Activated naive CD4-positive, alpha-beta T cell treated with anti-CD3 and anti-CD28 coated beads, Interleukin-2, amount 10 ng/mL, durations not matched to agents 7 days and 5 days (primary cell): ENCODE measurements around the gene ARL1.
"Not testable (repeated sequence)": the region's sequence is repeated elsewhere in the genome, so short reads cannot be mapped to it uniquely, and the experiment has no call there.

Experiments used
- CTCF ChIA-PET: fragments of 350-600 bp; sonication (Branson Sonifier 250); formaldehyde crosslinking; loops from one replicate; lab custom pipeline; 2021; ENCODE audit warnings: antibody characterized with exemption; lab: Charles Lee
- DNase-seq: peaks from one replicate; pipeline ENCODE4 v3.0.0-alpha.2; 2020
- H3K27ac Mint-ChIP-seq: one replicate; pipeline ENCODE4 v1.8.0; 2021; ENCODE audit warnings: mild to moderate bottlenecking, moderate library complexity, mixed read lengths
- H3K27me3 Mint-ChIP-seq: one replicate; pipeline ENCODE4 v1.8.0; 2021; ENCODE audit warnings: mild to moderate bottlenecking, mixed read lengths
- H3K36me3 Mint-ChIP-seq: one replicate; pipeline ENCODE4 v1.8.0; 2021; ENCODE audit warnings: mixed read lengths
- H3K4me1 Mint-ChIP-seq: one replicate; pipeline ENCODE4 v1.8.0; 2021; ENCODE audit warnings: mixed read lengths
- H3K4me3 Mint-ChIP-seq: one replicate; pipeline ENCODE4 v1.8.0; 2021; ENCODE audit warnings: mild to moderate bottlenecking, moderate library complexity, mixed read lengths
- H3K9me3 Mint-ChIP-seq: one replicate; pipeline ENCODE4 v1.8.0; 2021; ENCODE audit warnings: mixed read lengths

Gene ARL1

GRCh38 chr12:101407436-101408345 is at the start of gene ARL1:
ARL1 (minus strand) TSS chr12:101407772; CDS start chr12:101407645, 127 bp downstream.
- H3K9me3 Mint-ChIP-seq: no peaks in the 10 kb centered on the region
- H3K27me3 Mint-ChIP-seq: peaks cover 12% of the 10 kb centered on the region
- H3K27ac Mint-ChIP-seq: peak within 1 kb of the TSS; percentile 91
- peak within 1 kb of the TSS; percentile 97 for H3K4me3 Mint-ChIP-seq
- H3K36me3 Mint-ChIP-seq: peaks cover 6% of the 10 kb centered on the region
- CTCF ChIA-PET: interaction anchor here (0.6 to 1.1 kb wide), 2 partner anchors 337 to 366 kb away, joined by 3 read pairs; no protein-coding TSS in a partner anchor
- DNase-seq: peak; percentile 75
- H3K4me1 Mint-ChIP-seq: peaks cover 24% of the 10 kb centered on the region

GRCh38 chr12:101455685-101456084 is 48.1 kb upstream of the ARL1 start:
- H3K9me3 Mint-ChIP-seq: peaks cover 9% of the 10 kb centered on the region
- H3K36me3 Mint-ChIP-seq: peaks cover 7% of the 10 kb centered on the region
- H3K4me3 Mint-ChIP-seq: peak overlapping the region; percentile 22
- peaks cover 14% of the 10 kb centered on the region for H3K4me1 Mint-ChIP-seq
- H3K27me3 Mint-ChIP-seq: no peaks in the 10 kb centered on the region
- DNase-seq: peak; percentile 52
- peak overlapping the region; percentile 52 for H3K27ac Mint-ChIP-seq
- CTCF ChIA-PET: no interaction called here

- CTCF ChIA-PET: no interaction called here
Measured at GRCh38 chr12:101441461-101442224, 34.1 kb upstream of the ARL1 start.

GRCh38 chr12:101439236-101439635 is 31.7 kb upstream of the ARL1 start:
- CTCF ChIA-PET: interaction anchor here (0.6 kb wide), 1 partner anchor 504 kb away, joined by 3 read pairs; no protein-coding TSS in a partner anchor
- Mint-ChIP-seq H3K27me3 (peaks cover 14% of the 10 kb centered on the region), H3K27ac (no peak overlapping the region), H3K4me1 (no peaks in the 10 kb centered on the region), H3K4me3 (no peak overlapping the region), H3K9me3 (no peaks in the 10 kb centered on the region), H3K36me3 (no peaks in the 10 kb centered on the region)
- DNase-seq: no peak

More at GRCh38 chr12:101441461-101442224, 34.1 kb upstream of the ARL1 start:
- H3K27me3 Mint-ChIP-seq: peaks cover 14% of the 10 kb centered on the region
- no peaks in the 10 kb centered on the region for H3K9me3 Mint-ChIP-seq
- no peak for DNase-seq
- H3K4me3 Mint-ChIP-seq: no peak overlapping the region
- H3K36me3 Mint-ChIP-seq: no peaks in the 10 kb centered on the region
- H3K4me1 Mint-ChIP-seq: no peaks in the 10 kb centered on the region
- H3K27ac Mint-ChIP-seq: no peak overlapping the region

GRCh38 chr12:101436136-101436535 is 28.6 kb upstream of the ARL1 start:
- Mint-ChIP-seq H3K27me3 (peaks cover 14% of the 10 kb centered on the region), H3K4me1 (no peaks in the 10 kb centered on the region), H3K36me3 (no peaks in the 10 kb centered on the region), H3K27ac (no peak overlapping the region), H3K4me3 (no peak overlapping the region), H3K9me3 (no peaks in the 10 kb centered on the region)
- CTCF ChIA-PET: no interaction called here
- DNase-seq: no peak

- Mint-ChIP-seq H3K36me3 (no peaks in the 10 kb centered on the region), H3K9me3 (no peaks in the 10 kb centered on the region), H3K4me1 (no peaks in the 10 kb centered on the region), H3K27me3 (no peaks in the 10 kb centered on the region), H3K27ac (no peak overlapping the region), H3K4me3 (no peak overlapping the region)
- CTCF ChIA-PET: no interaction called here
- DNase-seq: no peak
Measured at GRCh38 chr12:101430456-101430855, 22.9 kb upstream of the ARL1 start.

GRCh38 chr12:101424620-101425019 is 17.0 kb upstream of the ARL1 start:
- CTCF ChIA-PET: interaction anchor here (0.8 kb wide), 2 partner anchors 13 to 335 kb away, joined by 3 read pairs; no protein-coding TSS in a partner anchor
- Mint-ChIP-seq H3K27ac (no peak overlapping the region), H3K4me3 (no peak overlapping the region), H3K27me3 (peaks cover 4% of the 10 kb centered on the region), H3K9me3 (no peaks in the 10 kb centered on the region), H3K36me3 (no peaks in the 10 kb centered on the region), H3K4me1 (no peaks in the 10 kb centered on the region)
- DNase-seq: no peak

GRCh38 chr12:101422066-101422465 is 14.5 kb upstream of the ARL1 start:
- not testable (repeated sequence) for H3K4me1 Mint-ChIP-seq, DNase-seq, H3K27ac Mint-ChIP-seq, H3K9me3 Mint-ChIP-seq, H3K27me3 Mint-ChIP-seq, H3K4me3 Mint-ChIP-seq, H3K36me3 Mint-ChIP-seq
- CTCF ChIA-PET: interaction anchor here (0.7 kb wide), 1 partner anchor 22 kb away, joined by 3 read pairs; no protein-coding TSS in a partner anchor

- DNase-seq: no peak
- H3K36me3 Mint-ChIP-seq: no peaks in the 10 kb centered on the region
- H3K27me3 Mint-ChIP-seq: peaks cover 11% of the 10 kb centered on the region
- CTCF ChIA-PET: interaction anchor here (0.7 to 1.1 kb wide), 12 partner anchors 18 to 425 kb away, joined by 3 to 12 read pairs (median 4); partner anchors contain the start of gene GNPTAB
- no peaks in the 10 kb centered on the region for H3K9me3 Mint-ChIP-seq
- H3K4me1 Mint-ChIP-seq: no peaks in the 10 kb centered on the region
- H3K27ac Mint-ChIP-seq: no peak overlapping the region
- H3K4me3 Mint-ChIP-seq: no peak overlapping the region
Measured at GRCh38 chr12:101415228-101415627, 7.7 kb upstream of the ARL1 start.

- no peaks in the 10 kb centered on the region for H3K4me1 Mint-ChIP-seq
- H3K27me3 Mint-ChIP-seq: peaks cover 11% of the 10 kb centered on the region
- CTCF ChIA-PET: interaction anchor here (0.7 to 1.1 kb wide), 13 partner anchors 18 to 426 kb away, joined by 3 to 12 read pairs (median 3); partner anchors contain the start of gene GNPTAB
- H3K4me3 Mint-ChIP-seq: no peak overlapping the region
- H3K9me3 Mint-ChIP-seq: no peaks in the 10 kb centered on the region
- H3K36me3 Mint-ChIP-seq: no peaks in the 10 kb centered on the region
- DNase-seq: peak; percentile 26
- H3K27ac Mint-ChIP-seq: no peak overlapping the region
Measured at GRCh38 chr12:101414533-101415119, 7.1 kb upstream of the ARL1 start.

- Mint-ChIP-seq H3K27me3 (peaks cover 14% of the 10 kb centered on the region), H3K4me1 (peaks cover 24% of the 10 kb centered on the region)
- H3K36me3 Mint-ChIP-seq, DNase-seq, H3K9me3 Mint-ChIP-seq, H3K4me3 Mint-ChIP-seq, H3K27ac Mint-ChIP-seq, CTCF ChIA-PET: not testable (repeated sequence)
Measured at GRCh38 chr12:101410169-101410568, 2.6 kb upstream of the ARL1 start.

GRCh38 chr12:101407049-101407435 is 530 bp downstream of the ARL1 start:
- CTCF ChIA-PET: interaction anchor here (0.6 to 1.1 kb wide), 3 partner anchors 11 to 367 kb away, joined by 3 read pairs; no protein-coding TSS in a partner anchor
- Mint-ChIP-seq H3K4me1 (peaks cover 24% of the 10 kb centered on the region), H3K27ac (peak overlapping the region; percentile 91), H3K27me3 (peaks cover 7% of the 10 kb centered on the region), H3K36me3 (peaks cover 6% of the 10 kb centered on the region), H3K9me3 (no peaks in the 10 kb centered on the region), H3K4me3 (peak overlapping the region; percentile 97)
- DNase-seq: peak; percentile 32

- H3K27me3 Mint-ChIP-seq, CTCF ChIA-PET, H3K9me3 Mint-ChIP-seq, H3K4me3 Mint-ChIP-seq, DNase-seq, H3K4me1 Mint-ChIP-seq, H3K27ac Mint-ChIP-seq: not testable (repeated sequence)
- peaks cover 50% of the 10 kb centered on the region for H3K36me3 Mint-ChIP-seq
Measured at GRCh38 chr12:101391181-101391580, 16.4 kb downstream of the ARL1 start.

- H3K27ac Mint-ChIP-seq: no peak overlapping the region
- no peak for DNase-seq
- CTCF ChIA-PET: no interaction called here
- H3K9me3 Mint-ChIP-seq: no peaks in the 10 kb centered on the region
- H3K36me3 Mint-ChIP-seq: peaks cover 45% of the 10 kb centered on the region
- no peaks in the 10 kb centered on the region for H3K4me1 Mint-ChIP-seq
- no peak overlapping the region for H3K4me3 Mint-ChIP-seq
- H3K27me3 Mint-ChIP-seq: no peaks in the 10 kb centered on the region
Measured at GRCh38 chr12:101379149-101379548, 28.4 kb downstream of the ARL1 start.
